Loucy (cell line): ENCODE measurements around the gene LYRM2.

Source experiments
- EZH2phosphoT487 ChIP-seq: fragments of 200-600 bp; IDR thresholded peaks from 2 replicates; pipeline ENCODE4 v1.6.1; 2018; ENCODE audit warnings: antibody characterized with exemption, mild to moderate bottlenecking, moderate library complexity, borderline replicate concordance
- TF ChIP-seq, protein P1 (sequence below): fragments of 200-600 bp; sonication (generic); conservative IDR thresholded peaks from 2 replicates; pipeline ENCODE4 v1.5.1; 2014; ENCODE audit warnings: mild to moderate bottlenecking, antibody characterized with exemption, low read length

DNA sequence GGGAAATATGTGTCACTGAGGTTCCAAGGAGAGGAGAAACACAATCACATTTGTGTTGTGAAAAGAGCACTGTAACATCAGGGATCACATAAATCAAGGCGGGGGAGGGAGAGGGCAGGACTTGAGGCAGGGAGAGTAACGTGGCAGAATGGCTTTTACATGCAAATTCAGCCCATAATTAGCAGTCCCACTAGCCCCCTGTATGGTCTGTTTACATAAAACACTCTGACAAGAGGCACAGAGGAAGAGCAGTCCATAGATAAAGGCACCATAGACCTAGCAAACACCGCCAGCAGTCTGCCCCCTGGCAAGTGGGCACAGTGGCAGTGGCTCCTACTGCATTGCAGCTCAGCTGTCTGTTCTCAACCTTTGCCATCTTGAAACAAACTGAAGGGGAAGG is 82.7 kb downstream of the LYRM2 start:
- TF ChIP-seq, protein P1, sequence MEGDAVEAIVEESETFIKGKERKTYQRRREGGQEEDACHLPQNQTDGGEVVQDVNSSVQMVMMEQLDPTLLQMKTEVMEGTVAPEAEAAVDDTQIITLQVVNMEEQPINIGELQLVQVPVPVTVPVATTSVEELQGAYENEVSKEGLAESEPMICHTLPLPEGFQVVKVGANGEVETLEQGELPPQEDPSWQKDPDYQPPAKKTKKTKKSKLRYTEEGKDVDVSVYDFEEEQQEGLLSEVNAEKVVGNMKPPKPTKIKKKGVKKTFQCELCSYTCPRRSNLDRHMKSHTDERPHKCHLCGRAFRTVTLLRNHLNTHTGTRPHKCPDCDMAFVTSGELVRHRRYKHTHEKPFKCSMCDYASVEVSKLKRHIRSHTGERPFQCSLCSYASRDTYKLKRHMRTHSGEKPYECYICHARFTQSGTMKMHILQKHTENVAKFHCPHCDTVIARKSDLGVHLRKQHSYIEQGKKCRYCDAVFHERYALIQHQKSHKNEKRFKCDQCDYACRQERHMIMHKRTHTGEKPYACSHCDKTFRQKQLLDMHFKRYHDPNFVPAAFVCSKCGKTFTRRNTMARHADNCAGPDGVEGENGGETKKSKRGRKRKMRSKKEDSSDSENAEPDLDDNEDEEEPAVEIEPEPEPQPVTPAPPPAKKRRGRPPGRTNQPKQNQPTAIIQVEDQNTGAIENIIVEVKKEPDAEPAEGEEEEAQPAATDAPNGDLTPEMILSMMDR: no peak
- TF ChIP-seq EZH2phosphoT487: no peak
